Osteocyte (in vitro differentiated cells): ENCODE data around the gene THBS2. TPM values are rescaled to one million over a fixed set of nuclear protein-coding genes. Genes with fewer than 3 reads are reported as not detected.

ENCODE experiments used
- DNase-seq: peaks from one replicate; pipeline ENCODE4 v3.0.0; 2021; ENCODE audit warnings: mixed read lengths; ENCODE audit not compliant: unreplicated experiment; ENCODE audit errors: extremely low spot score
- H3K27ac Mint-ChIP-seq: one replicate; pipeline ENCODE4 v1.8.0; 2021; ENCODE audit warnings: mild to moderate bottlenecking, mixed read lengths; ENCODE audit not compliant: unreplicated experiment
- H3K27me3 Mint-ChIP-seq: one replicate; pipeline ENCODE4 v1.8.0; 2021; ENCODE audit warnings: mixed read lengths; ENCODE audit not compliant: unreplicated experiment
- H3K36me3 Mint-ChIP-seq: one replicate; pipeline ENCODE4 v1.8.0; 2021; ENCODE audit warnings: mixed read lengths; ENCODE audit not compliant: unreplicated experiment
- H3K4me1 Mint-ChIP-seq: one replicate; pipeline ENCODE4 v1.8.0; 2021; ENCODE audit warnings: mixed read lengths; ENCODE audit not compliant: unreplicated experiment
- H3K4me3 Mint-ChIP-seq: one replicate; pipeline ENCODE4 v1.8.0; 2021; ENCODE audit warnings: mild to moderate bottlenecking, moderate library complexity, mixed read lengths; ENCODE audit not compliant: unreplicated experiment
- H3K9me3 Mint-ChIP-seq: one replicate; pipeline ENCODE4 v1.8.0; 2021; ENCODE audit warnings: mixed read lengths; ENCODE audit not compliant: unreplicated experiment
- total RNA-seq: library from RNA; stranded (reverse); gene quantifications from 2 replicates; pipeline ENCODE4 v1.2.1, GENCODE V29; 2021
- TF ChIP-seq, protein P1 (sequence below): fragments of 200-600 bp; sonication (generic); IDR thresholded peaks from 2 replicates; pipeline ENCODE4 v1.5.0; 2021; ENCODE audit warnings: antibody characterized with exemption, mild to moderate bottlenecking, moderate library complexity

THBS2 gene
- total RNA-seq, 1 donor from 2014 or later = 650 TPM

DNA sequence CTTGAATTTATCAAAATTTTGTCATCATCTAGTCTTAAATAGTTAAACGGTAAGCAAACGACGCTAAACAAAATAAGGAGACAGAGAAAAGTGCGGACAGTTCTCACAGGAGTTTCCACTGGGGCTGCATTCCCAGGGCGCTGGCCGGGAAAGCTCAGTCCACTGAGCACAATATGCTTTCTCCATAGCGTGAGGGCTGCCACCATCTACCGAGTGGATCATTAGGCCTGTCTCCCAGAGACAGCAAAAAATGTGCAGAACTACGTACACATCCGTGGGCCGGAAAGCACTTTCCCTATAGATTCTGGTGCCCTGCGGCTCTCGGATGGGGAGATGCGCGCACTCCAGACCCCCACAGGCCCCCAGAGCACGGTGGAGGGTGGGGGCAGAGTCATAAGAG lies 84.9 kb downstream of the THBS2 start:
- peak; percentile 76 for DNase-seq
- H3K4me3 Mint-ChIP-seq = no peak overlapping the region
- H3K27me3 Mint-ChIP-seq = no peaks in the 10 kb centered on the region
- TF ChIP-seq, protein P1, sequence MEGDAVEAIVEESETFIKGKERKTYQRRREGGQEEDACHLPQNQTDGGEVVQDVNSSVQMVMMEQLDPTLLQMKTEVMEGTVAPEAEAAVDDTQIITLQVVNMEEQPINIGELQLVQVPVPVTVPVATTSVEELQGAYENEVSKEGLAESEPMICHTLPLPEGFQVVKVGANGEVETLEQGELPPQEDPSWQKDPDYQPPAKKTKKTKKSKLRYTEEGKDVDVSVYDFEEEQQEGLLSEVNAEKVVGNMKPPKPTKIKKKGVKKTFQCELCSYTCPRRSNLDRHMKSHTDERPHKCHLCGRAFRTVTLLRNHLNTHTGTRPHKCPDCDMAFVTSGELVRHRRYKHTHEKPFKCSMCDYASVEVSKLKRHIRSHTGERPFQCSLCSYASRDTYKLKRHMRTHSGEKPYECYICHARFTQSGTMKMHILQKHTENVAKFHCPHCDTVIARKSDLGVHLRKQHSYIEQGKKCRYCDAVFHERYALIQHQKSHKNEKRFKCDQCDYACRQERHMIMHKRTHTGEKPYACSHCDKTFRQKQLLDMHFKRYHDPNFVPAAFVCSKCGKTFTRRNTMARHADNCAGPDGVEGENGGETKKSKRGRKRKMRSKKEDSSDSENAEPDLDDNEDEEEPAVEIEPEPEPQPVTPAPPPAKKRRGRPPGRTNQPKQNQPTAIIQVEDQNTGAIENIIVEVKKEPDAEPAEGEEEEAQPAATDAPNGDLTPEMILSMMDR = no peak
- H3K4me1 Mint-ChIP-seq = peaks cover 71% of the 10 kb centered on the region
- H3K36me3 Mint-ChIP-seq = peaks cover 16% of the 10 kb centered on the region
- peak overlapping the region; percentile 84 for H3K27ac Mint-ChIP-seq
- no peaks in the 10 kb centered on the region for H3K9me3 Mint-ChIP-seq

DNA sequence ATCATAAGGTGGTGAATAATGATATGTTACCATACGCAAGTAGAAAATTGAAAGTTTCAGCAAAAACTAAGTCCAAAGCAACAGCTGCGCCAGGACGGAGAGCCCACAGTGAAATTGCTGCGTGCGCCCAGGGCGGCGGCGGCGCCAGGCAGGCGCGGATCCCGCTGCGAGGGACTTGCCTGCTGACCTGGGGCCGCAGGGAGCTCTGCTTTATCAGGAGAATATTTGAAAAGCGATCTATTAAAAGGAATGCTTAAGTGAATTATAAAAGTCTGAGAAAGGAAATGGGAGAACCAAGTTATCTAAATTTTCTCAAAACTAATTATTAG lies 85.4 kb downstream of the THBS2 start:
- no peaks in the 10 kb centered on the region for H3K9me3 Mint-ChIP-seq
- H3K27me3 Mint-ChIP-seq = no peaks in the 10 kb centered on the region
- H3K4me3 Mint-ChIP-seq = no peak overlapping the region
- DNase-seq = peak; percentile 68
- H3K36me3 Mint-ChIP-seq = peaks cover 16% of the 10 kb centered on the region
- H3K27ac Mint-ChIP-seq = peak overlapping the region; percentile 84
- TF ChIP-seq, protein P1 = no peak
- H3K4me1 Mint-ChIP-seq = peaks cover 71% of the 10 kb centered on the region

DNA sequence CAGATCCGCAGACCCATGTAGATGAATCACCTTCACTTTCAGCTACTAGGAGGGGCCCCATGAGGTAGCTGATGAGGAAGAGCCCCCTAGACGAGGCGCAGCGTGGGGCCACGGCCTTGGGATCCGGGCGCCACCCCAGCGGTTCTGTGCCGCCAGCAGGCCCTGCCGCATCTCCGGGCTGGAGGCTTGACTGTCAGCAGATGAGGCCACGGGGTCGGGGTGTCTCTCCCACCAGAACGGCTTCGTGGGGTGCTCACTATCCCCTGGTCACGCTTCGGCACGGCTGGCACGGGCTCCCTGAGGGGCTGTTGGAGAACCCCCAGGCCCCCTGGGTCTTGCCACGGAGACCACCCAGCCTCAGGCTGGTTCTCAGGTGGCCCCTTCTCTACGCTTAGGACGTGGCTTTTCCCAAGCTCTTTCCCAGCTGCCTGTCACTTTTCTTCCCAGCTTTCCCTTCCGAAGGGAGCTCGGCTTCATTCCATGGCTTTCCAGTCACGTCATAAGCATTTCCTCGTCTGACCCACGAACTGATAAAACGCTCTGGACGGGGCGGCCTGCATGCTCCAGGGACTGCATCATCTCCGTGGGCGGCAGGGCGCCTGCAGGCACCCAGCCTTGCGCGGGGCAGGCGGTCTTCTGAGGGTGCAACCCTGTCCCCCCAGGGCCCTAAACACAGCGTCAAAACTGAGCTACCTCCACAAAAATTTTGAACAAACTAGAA lies 85.9 kb downstream of the THBS2 start:
- H3K27ac Mint-ChIP-seq = peak overlapping the region; percentile 88
- no peaks in the 10 kb centered on the region for H3K27me3 Mint-ChIP-seq
- no peaks in the 10 kb centered on the region for H3K9me3 Mint-ChIP-seq
- H3K4me3 Mint-ChIP-seq = peak overlapping the region; percentile 24
- TF ChIP-seq, protein P1 = no peak
- peaks cover 71% of the 10 kb centered on the region for H3K4me1 Mint-ChIP-seq
- peak; percentile 78 for DNase-seq
- peaks cover 16% of the 10 kb centered on the region for H3K36me3 Mint-ChIP-seq

DNA sequence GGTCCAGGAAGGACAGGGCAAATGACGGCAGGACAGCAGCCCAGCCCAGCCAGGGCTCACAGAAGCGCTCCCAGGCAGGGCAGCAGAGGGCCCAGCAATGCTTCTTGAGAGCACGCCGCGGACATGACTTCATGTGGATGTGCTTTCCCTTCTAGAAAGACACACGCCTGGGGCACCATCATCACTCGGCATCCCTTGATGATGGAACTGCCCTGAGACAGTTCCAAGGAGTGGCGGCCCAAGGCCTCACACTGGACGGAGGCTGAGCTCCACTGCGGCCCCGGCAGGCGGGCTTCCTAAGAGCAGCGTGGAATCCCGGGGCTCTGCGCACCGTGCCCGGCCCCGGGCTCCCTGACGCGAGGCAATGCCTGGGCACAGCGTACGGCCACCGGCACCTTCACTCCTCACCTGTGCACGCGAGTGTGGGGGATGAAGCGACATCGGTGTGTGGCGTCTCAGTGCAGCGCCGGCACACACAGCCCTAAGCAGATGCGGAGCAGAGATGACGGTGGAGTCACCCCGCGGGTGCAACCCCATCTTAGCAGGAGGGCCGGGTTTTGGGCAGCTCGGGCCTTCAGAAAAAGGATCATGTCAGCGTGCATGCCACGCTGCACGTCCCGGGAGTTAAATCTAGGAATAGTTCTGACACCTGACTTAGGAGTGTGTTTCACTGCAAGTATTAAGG lies 86.6 kb downstream of the THBS2 start:
- H3K36me3 Mint-ChIP-seq = peaks cover 19% of the 10 kb centered on the region
- no peak overlapping the region for H3K4me3 Mint-ChIP-seq
- peaks cover 71% of the 10 kb centered on the region for H3K4me1 Mint-ChIP-seq
- peak overlapping the region; percentile 88 for H3K27ac Mint-ChIP-seq
- DNase-seq = peak; percentile 80
- TF ChIP-seq, protein P1 = no peak
- no peaks in the 10 kb centered on the region for H3K9me3 Mint-ChIP-seq
- no peaks in the 10 kb centered on the region for H3K27me3 Mint-ChIP-seq
